ENCODE measurements around the gene COX5B.

COX5B gene

DNA sequence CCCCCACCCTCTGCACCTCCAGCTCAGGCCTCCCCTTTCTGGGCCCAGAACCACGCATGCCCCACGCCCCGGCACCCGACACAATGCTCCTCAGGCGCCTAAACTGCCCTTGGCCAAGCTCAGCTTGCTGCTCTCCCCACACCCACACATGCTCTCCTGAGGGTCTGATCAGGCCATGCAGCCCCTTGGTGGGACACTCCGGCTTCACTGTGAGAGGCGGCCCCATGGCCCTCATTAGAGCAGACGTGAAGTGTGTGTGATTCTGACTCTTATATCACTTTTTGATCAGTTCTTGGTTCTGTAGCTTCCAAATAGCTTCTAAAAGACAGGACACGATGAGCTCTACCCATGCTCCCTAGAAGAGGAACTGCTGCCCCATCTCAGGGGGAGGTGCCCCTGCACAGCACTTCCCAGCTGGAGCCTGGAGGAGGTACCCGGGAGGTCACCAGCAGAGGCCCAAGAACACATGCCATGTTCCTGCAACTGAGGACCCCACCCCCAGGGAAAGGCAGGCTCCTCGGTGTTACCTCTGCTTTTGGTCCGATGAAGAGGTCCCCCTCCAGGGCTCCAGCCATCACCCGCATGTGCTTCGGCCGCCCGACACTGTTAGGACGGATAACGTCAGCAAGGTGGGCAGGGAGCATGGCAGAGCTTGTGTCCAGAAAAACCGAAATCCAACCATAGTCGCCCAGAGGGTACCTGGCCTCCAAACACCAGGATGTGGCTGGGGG lies 14.3 kb downstream of the COX5B start:
- no peak for DNase-seq (ENCODE audit: low read depth, low spot score)
- TF ChIP-seq FOXP2 (optimal IDR thresholded peaks at IDR 0.05; ENCODE audit: control extremely low read depth, extremely low read length, insufficient read depth), result no peak
- TF ChIP-seq POLR2AphosphoS5 (IDR thresholded peaks at IDR 0.05; ENCODE audit: borderline replicate concordance, low read depth, low read length), result no peak
- TF ChIP-seq EZH2 (IDR thresholded peaks at IDR 0.05), result no peak
- H3K4me3 ChIP-seq, result no peak overlapping the region

DNA sequence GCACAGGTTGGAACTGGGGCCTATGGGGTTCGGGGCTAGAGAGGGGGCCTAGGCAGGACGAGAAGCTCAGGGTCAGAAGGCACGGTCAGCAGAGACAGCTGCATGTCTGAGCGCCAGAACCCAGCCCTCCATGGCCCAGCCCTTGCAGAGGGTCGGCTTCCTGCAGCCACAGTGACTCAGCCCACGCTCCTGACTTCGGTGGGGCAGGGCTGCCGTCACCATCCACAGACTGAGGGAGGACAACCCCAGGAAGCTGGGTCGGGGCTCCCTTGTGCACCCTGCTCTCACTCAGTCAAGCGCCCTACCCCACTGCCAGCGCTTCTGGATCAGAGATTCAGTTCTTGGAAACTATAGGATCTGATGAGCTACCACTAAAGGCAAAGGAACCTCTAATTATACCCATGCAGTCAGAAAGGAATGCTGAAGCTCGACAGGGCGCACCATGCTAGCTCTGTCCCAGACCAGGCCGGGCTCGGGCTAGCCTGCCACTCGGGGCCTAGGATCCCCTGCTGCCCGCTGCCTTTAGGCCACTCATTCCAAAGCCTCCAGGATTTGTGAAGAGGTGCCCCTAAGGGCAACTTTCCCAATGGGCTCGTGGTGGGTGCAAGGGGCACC lies 15.0 kb downstream of the COX5B start:
- no peak for TF ChIP-seq FOXP2 (optimal IDR thresholded peaks at IDR 0.05; ENCODE audit: control extremely low read depth, extremely low read length, insufficient read depth)
- no peak for TF ChIP-seq POLR2AphosphoS5 (IDR thresholded peaks at IDR 0.05; ENCODE audit: borderline replicate concordance, low read depth, low read length)
- TF ChIP-seq EZH2 (IDR thresholded peaks at IDR 0.05), result no peak
- no peak overlapping the region for H3K27ac ChIP-seq
- no peaks in the 10 kb centered on the region for H3K9me3 ChIP-seq (ENCODE audit: low read depth, low read length)
- no peak for DNase-seq (ENCODE audit: low read depth, low spot score)
- H3K4me3 ChIP-seq, result no peak overlapping the region
- no peak overlapping the region for H3K9ac ChIP-seq (ENCODE audit: insufficient read length)
- H3K36me3 ChIP-seq (ENCODE audit: insufficient read depth, low read length), result no peaks in the 10 kb centered on the region; the same call in 1 of the 2 replicates

More for the DNA sequence above, 14.3 kb downstream of the COX5B start:
- Histone ChIP-seq H3K36me3 (ENCODE audit: insufficient read depth, low read length) (no peaks in the 10 kb centered on the region; the same call in 1 of the 2 replicates), H3K27ac (no peak overlapping the region), H3K9ac (ENCODE audit: insufficient read length) (no peak overlapping the region), H3K9me3 (ENCODE audit: low read depth, low read length) (no peaks in the 10 kb centered on the region)

DNA sequence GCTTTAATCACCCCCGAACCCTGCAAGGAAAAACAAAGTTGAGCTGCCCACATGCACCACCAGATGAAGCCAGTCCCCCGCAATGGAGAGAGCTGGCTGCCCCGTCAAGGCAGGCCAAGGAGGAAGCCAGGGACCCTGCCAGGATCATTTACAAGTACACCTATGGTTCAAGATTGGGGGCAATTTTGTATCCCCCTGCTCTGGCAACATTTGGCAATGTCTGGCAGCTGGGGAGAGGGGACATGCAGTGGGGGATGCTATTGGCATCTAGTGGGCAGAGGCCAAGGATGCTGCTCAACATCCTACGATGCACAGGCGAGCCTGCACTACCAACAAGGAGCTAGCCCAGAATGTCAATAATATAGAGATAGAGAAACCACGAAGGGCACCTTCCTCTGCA lies 16.1 kb downstream of the COX5B start:
- H3K9ac ChIP-seq (ENCODE audit: insufficient read length), result no peak overlapping the region
- no peak overlapping the region for H3K4me3 ChIP-seq
- no peaks in the 10 kb centered on the region for H3K9me3 ChIP-seq (ENCODE audit: low read depth, low read length)
- no peak for DNase-seq (ENCODE audit: low read depth, low spot score)
- no peaks in the 10 kb centered on the region; the same call in 1 of the 2 replicates for H3K36me3 ChIP-seq (ENCODE audit: insufficient read depth, low read length)
- H3K27ac ChIP-seq, result no peak overlapping the region
- TF ChIP-seq FOXP2 (optimal IDR thresholded peaks at IDR 0.05; ENCODE audit: control extremely low read depth, extremely low read length, insufficient read depth) (no peak), EZH2 (IDR thresholded peaks at IDR 0.05) (no peak), POLR2AphosphoS5 (IDR thresholded peaks at IDR 0.05; ENCODE audit: borderline replicate concordance, low read depth, low read length) (no peak)

DNA sequence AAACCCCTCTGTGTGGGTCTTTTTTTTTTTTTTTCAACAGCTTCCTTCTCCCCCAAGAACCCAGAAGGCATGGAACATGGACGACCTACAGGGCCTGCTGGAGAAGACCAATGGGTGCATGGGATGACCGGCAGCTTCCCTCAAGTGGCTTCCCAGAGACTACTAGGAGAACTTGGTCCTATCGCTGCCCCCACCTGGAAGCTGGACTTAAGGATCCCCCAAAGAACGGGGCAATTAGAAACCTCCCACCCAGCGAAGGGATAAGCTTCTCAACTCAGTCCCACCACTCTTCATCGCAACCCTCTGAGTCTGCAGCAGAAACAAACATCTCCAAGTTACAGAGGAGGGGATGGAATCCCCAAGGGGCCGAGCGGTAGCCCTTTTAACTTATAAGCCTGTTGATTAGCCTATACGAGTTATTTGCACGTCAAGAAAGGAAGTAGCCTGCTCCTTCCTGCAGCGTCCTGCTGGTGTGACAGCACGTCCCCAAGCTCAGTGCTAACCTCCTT lies 16.6 kb downstream of the COX5B start:
- TF ChIP-seq EZH2 (IDR thresholded peaks at IDR 0.05) (no peak), POLR2AphosphoS5 (IDR thresholded peaks at IDR 0.05; ENCODE audit: borderline replicate concordance, low read depth, low read length) (no peak), FOXP2 (optimal IDR thresholded peaks at IDR 0.05; ENCODE audit: control extremely low read depth, extremely low read length, insufficient read depth) (no peak)
- H3K4me3 ChIP-seq, result peak overlapping the region; percentile 95
- DNase-seq (ENCODE audit: low read depth, low spot score), result no peak
- H3K9me3 ChIP-seq (ENCODE audit: low read depth, low read length), result no peaks in the 10 kb centered on the region
- no peak overlapping the region for H3K27ac ChIP-seq
- no peaks in the 10 kb centered on the region; the same call in 1 of the 2 replicates for H3K36me3 ChIP-seq (ENCODE audit: insufficient read depth, low read length)
- H3K9ac ChIP-seq (ENCODE audit: insufficient read length), result peak overlapping the region; percentile 77

DNA sequence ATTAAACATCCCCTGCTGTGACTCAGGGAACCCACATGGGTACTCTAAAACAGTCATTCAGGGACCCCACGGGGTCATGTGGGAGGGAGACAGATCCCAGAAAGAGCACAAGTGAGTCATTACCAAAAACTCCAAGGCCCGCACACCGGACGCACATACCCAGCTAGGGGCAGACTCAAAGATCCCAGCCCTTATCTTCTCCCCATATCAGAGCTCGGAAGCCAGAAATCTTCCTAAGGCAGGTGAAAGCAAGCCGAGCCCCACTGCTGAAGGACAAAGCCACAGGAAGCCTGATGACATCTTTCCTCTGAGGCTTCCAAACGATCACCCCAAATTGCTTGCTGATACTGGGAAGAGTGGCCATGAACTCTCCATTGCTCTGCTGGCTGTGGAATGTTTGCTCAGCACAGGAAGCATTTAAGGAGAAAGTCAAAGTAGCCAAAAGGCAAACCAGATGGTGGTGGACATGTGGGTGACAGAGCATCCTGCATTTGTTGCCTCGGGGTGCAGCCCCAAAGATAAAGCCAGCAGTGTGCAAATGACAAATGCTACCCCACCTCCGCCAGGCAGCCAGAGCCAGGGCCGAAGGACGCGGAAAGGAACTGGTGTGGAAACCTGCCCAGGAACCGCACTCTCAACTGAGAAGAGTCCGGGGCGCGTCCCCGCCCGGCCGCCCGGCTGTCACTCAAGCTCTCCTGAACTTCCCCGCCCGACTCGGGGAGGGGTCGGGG lies 17.2 kb downstream of the COX5B start:
- peak overlapping the region; percentile 95 for H3K4me3 ChIP-seq
- H3K9me3 ChIP-seq (ENCODE audit: low read depth, low read length), result no peaks in the 10 kb centered on the region
- no peak; the same call in 1 of the 2 replicates for TF ChIP-seq POLR2AphosphoS5 (IDR thresholded peaks at IDR 0.05; ENCODE audit: borderline replicate concordance, low read depth, low read length)
- no peak for TF ChIP-seq EZH2 (IDR thresholded peaks at IDR 0.05)
- no peak for TF ChIP-seq FOXP2 (optimal IDR thresholded peaks at IDR 0.05; ENCODE audit: control extremely low read depth, extremely low read length, insufficient read depth)
- H3K27ac ChIP-seq, result no peak overlapping the region
- DNase-seq (ENCODE audit: low read depth, low spot score), result no peak
- no peaks in the 10 kb centered on the region; the same call in 1 of the 2 replicates for H3K36me3 ChIP-seq (ENCODE audit: insufficient read depth, low read length)
- peak overlapping the region; percentile 77 for H3K9ac ChIP-seq (ENCODE audit: insufficient read length)

- H3K4me3 ChIP-seq, result peak overlapping the region; percentile 95
- H3K9ac ChIP-seq (ENCODE audit: insufficient read length), result peak overlapping the region; percentile 77
- no peaks in the 10 kb centered on the region for H3K9me3 ChIP-seq (ENCODE audit: low read depth, low read length)
- DNase-seq (ENCODE audit: low read depth, low spot score), result no peak
- no peak for TF ChIP-seq POLR2AphosphoS5 (IDR thresholded peaks at IDR 0.05; ENCODE audit: borderline replicate concordance, low read depth, low read length)
- no peak for TF ChIP-seq FOXP2 (optimal IDR thresholded peaks at IDR 0.05; ENCODE audit: control extremely low read depth, extremely low read length, insufficient read depth)
- TF ChIP-seq EZH2 (IDR thresholded peaks at IDR 0.05), result no peak
- no peak overlapping the region for H3K27ac ChIP-seq
- H3K36me3 ChIP-seq (ENCODE audit: insufficient read depth, low read length), result no peaks in the 10 kb centered on the region; the same call in 1 of the 2 replicates
Measured at GRCh38 chr2:97663626-97663961, 17.7 kb downstream of the COX5B start.

DNA sequence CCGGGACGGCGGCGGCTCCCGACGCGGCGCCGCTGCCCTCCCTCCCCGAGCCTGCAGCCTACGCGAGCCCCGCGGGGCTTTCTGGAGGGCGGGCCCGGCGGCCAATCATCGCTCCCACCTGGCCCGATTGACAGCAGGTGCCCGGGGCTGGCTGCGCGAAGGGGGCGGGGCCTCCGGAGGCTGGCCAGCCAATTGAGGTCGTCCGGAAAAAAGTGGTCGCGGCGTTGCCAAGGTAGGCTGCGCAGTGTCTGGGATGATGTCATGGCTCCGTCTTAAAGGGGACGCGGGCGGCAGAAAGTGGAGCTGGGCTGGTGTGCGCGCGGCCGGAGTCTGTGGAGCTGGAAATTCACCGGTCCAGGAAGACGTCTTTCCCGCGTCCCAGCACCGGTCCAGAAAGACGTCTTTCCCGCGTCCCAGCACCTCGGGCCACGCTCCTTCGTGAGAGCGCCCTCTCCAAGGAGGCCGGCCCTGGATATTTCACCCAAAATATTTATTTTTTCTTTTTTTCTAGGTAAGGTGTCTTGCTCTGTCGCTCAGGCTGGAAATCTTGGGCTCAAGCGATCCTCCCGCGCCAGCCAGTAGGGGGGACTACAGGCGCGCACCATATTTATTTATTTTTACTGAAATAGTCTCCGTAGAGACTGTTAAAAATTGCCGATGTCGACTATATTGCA lies 18.2 kb downstream of the COX5B start, which contains the start of gene ACTR1B:
ACTR1B (minus strand) TSS at position 83 of the 674 bp plus-strand sequence. CDS start 154 bp downstream, outside the sequence.
- peak within 1 kb of the TSS; percentile 95 for H3K4me3 ChIP-seq
- H3K9me3 ChIP-seq (ENCODE audit: low read depth, low read length), result no peaks in the 10 kb centered on the region
- peak within 1 kb of the TSS; percentile 92 for H3K27ac ChIP-seq
- H3K9ac ChIP-seq (ENCODE audit: insufficient read length), result peak within 1 kb of the TSS; percentile 97
- TF ChIP-seq EZH2 (IDR thresholded peaks at IDR 0.05) (no peak), POLR2AphosphoS5 (IDR thresholded peaks at IDR 0.05; ENCODE audit: borderline replicate concordance, low read depth, low read length) (peak; percentile 65; the same call in 1 of the 2 replicates), FOXP2 (optimal IDR thresholded peaks at IDR 0.05; ENCODE audit: control extremely low read depth, extremely low read length, insufficient read depth) (peak; percentile 37)
- DNase-seq (ENCODE audit: low read depth, low spot score), result peak; percentile 89
- no peaks in the 10 kb centered on the region for H3K36me3 ChIP-seq (ENCODE audit: insufficient read depth, low read length)
